ENCODE data around the gene ADAM17.
"Not testable (repeated sequence)": the region's sequence is repeated elsewhere in the genome, so short reads cannot be mapped to it uniquely, and the experiment has no call there.

The ADAM17 gene

GRCh38 chr2:9555297-9556120 lies at the start of gene ADAM17:
Gene ADAM17, minus strand, starts transcription at chr2:9555830. Its CDS starts 225 bp downstream, at chr2:9555605.
- peak; percentile 90 for DNase-seq (ENCODE audit: low read depth, low spot score)

GRCh38 chr2:9602412-9602811 lies 46.8 kb upstream of the ADAM17 start:
- no peak for DNase-seq (ENCODE audit: low read depth, low spot score)

GRCh38 chr2:9601397-9601796 lies 45.8 kb upstream of the ADAM17 start:
- no peak for DNase-seq (ENCODE audit: low read depth, low spot score)

GRCh38 chr2:9599430-9599829 lies 43.8 kb upstream of the ADAM17 start:
- no peak for DNase-seq (ENCODE audit: low read depth, low spot score)

- no peak for DNase-seq (ENCODE audit: low read depth, low spot score)
Measured at GRCh38 chr2:9596621-9597311, 41.1 kb upstream of the ADAM17 start.

- no peak for DNase-seq (ENCODE audit: low read depth, low spot score)
Measured at GRCh38 chr2:9595746-9596145, 40.1 kb upstream of the ADAM17 start.

GRCh38 chr2:9595256-9595655 lies 39.6 kb upstream of the ADAM17 start:
- not testable (repeated sequence) for DNase-seq (ENCODE audit: low read depth, low spot score)

- DNase-seq (ENCODE audit: low read depth, low spot score), result no peak
Measured at GRCh38 chr2:9594366-9595054, 38.9 kb upstream of the ADAM17 start.

GRCh38 chr2:9593925-9594324 lies 38.3 kb upstream of the ADAM17 start:
- DNase-seq (ENCODE audit: low read depth, low spot score), result no peak

GRCh38 chr2:9592699-9593098 lies 37.1 kb upstream of the ADAM17 start:
- no peak for DNase-seq (ENCODE audit: low read depth, low spot score)

- DNase-seq (ENCODE audit: low read depth, low spot score), result no peak
Measured at GRCh38 chr2:9590641-9591040, 35.0 kb upstream of the ADAM17 start.

- DNase-seq (ENCODE audit: low read depth, low spot score), result no peak
Measured at GRCh38 chr2:9586465-9586864, 30.8 kb upstream of the ADAM17 start.

- DNase-seq (ENCODE audit: low read depth, low spot score), result no peak
Measured at GRCh38 chr2:9585486-9585885, 29.9 kb upstream of the ADAM17 start.

- not testable (repeated sequence) for DNase-seq (ENCODE audit: low read depth, low spot score)
Measured at GRCh38 chr2:9584902-9585301, 29.3 kb upstream of the ADAM17 start.

GRCh38 chr2:9582624-9583023 lies 27.0 kb upstream of the ADAM17 start:
- no peak for DNase-seq (ENCODE audit: low read depth, low spot score)

GRCh38 chr2:9578467-9579235 lies 23.0 kb upstream of the ADAM17 start:
- no peak for DNase-seq (ENCODE audit: low read depth, low spot score)

- DNase-seq (ENCODE audit: low read depth, low spot score), result no peak
Measured at GRCh38 chr2:9574331-9574730, 18.7 kb upstream of the ADAM17 start.

GRCh38 chr2:9573840-9574239 lies 18.2 kb upstream of the ADAM17 start:
- DNase-seq (ENCODE audit: low read depth, low spot score), result no peak

GRCh38 chr2:9573013-9573720 lies 17.5 kb upstream of the ADAM17 start:
- no peak for DNase-seq (ENCODE audit: low read depth, low spot score)

- no peak for DNase-seq (ENCODE audit: low read depth, low spot score)
Measured at GRCh38 chr2:9570182-9571060, 14.8 kb upstream of the ADAM17 start.
